ENCODE results near the gene YIPF3. TPM values are rescaled to one million over a fixed set of nuclear protein-coding genes. Genes with fewer than 3 reads are reported as not detected.

The YIPF3 gene
- total RNA-seq, 2 experiments from 2014 or later = 32.6 to 33.9 TPM

DNA sequence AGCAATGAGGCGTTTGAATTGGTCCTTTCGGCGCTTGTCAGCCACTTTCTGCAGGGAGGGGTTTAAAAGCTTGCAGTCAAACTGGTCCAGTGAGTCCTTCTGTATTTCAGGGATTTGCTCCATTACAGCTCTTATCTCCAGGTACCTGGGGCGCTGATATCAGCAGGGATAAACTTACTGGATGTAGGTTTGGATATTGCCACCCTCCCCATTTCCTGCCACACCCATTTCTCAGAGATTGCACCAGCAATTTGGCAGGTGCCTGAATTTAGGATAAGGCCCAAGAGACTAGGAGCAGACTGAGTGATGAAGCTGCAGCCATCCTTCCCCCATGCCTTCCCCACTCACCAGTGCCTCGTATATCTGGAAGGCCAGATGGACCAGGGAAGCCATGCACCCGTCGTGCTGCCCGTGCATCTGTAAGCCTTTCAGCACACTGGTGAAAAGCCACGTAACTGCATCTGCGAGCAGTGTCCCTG, 7.8 kb upstream of the YIPF3 start:
- CTCF ChIA-PET = interaction anchor here (2.5 kb wide), 1 partner anchor 18 kb away, joined by 9 read pairs; no protein-coding TSS in a partner anchor
- peaks cover 56% of the 10 kb centered on the region for H3K36me3 Mint-ChIP-seq (ENCODE audit: low read depth)

DNA sequence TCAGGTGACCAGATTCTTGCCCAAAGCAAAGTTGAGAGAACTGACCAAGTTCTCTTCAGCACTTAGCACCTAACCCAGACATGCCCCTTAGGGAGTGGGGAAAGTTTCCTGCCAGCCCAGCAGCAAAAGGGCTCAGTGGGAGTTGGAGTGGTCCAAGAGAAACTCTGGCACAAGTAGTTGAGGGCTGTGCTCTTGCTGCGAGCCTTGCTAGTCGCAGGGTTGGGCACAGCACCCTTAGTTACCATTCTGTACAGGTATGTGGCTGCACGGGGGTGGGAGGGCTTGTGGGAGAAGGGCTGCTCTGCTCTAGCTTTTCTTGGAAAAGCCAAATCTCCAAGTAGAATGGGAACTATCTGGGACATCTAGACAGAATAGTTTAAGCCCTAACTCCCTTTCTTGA, 6.6 kb upstream of the YIPF3 start:
- POLR2A ChIA-PET = interaction anchor here (1.1 to 7.7 kb wide), 4 partner anchors 8 to 51 kb away, joined by 4 to 91 read pairs (median 12); partner anchors contain the start of genes POLH and XPO5
- Mint-ChIP-seq H3K27me3 (no peaks in the 10 kb centered on the region), H3K4me1 (ENCODE audit: low read depth) (peaks cover 11% of the 10 kb centered on the region), H3K9me3 (no peaks in the 10 kb centered on the region), H3K27ac (no peak overlapping the region), H3K36me3 (ENCODE audit: low read depth) (peaks cover 51% of the 10 kb centered on the region), H3K4me3 (no peak overlapping the region)
- ATAC-seq (no peak), DNase-seq (no peak)
- intact Hi-C loops (cut with micrococcal nuclease) = no loop called here
- CTCF ChIA-PET = no interaction called here
- TF ChIP-seq, protein P1, sequence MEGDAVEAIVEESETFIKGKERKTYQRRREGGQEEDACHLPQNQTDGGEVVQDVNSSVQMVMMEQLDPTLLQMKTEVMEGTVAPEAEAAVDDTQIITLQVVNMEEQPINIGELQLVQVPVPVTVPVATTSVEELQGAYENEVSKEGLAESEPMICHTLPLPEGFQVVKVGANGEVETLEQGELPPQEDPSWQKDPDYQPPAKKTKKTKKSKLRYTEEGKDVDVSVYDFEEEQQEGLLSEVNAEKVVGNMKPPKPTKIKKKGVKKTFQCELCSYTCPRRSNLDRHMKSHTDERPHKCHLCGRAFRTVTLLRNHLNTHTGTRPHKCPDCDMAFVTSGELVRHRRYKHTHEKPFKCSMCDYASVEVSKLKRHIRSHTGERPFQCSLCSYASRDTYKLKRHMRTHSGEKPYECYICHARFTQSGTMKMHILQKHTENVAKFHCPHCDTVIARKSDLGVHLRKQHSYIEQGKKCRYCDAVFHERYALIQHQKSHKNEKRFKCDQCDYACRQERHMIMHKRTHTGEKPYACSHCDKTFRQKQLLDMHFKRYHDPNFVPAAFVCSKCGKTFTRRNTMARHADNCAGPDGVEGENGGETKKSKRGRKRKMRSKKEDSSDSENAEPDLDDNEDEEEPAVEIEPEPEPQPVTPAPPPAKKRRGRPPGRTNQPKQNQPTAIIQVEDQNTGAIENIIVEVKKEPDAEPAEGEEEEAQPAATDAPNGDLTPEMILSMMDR (IDR thresholded peaks at IDR 0.05) = no peak

More for the DNA sequence above, 7.8 kb upstream of the YIPF3 start:
- TF ChIP-seq, protein P1 (IDR thresholded peaks at IDR 0.05) = no peak
- no peaks in the 10 kb centered on the region for H3K27me3 Mint-ChIP-seq
- DNase-seq (no peak), ATAC-seq (no peak)
- no peaks in the 10 kb centered on the region for H3K9me3 Mint-ChIP-seq
- POLR2A ChIA-PET = interaction anchor here (1.2 to 5.1 kb wide), 4 partner anchors 10 to 50 kb away, joined by 3 to 20 read pairs (median 4); partner anchors contain the start of genes POLH and XPO5
- intact Hi-C loops (cut with micrococcal nuclease) = no loop called here
- H3K4me3 Mint-ChIP-seq = no peak overlapping the region
- H3K27ac Mint-ChIP-seq = no peak overlapping the region
- H3K4me1 Mint-ChIP-seq (ENCODE audit: low read depth) = peaks cover 11% of the 10 kb centered on the region

DNA sequence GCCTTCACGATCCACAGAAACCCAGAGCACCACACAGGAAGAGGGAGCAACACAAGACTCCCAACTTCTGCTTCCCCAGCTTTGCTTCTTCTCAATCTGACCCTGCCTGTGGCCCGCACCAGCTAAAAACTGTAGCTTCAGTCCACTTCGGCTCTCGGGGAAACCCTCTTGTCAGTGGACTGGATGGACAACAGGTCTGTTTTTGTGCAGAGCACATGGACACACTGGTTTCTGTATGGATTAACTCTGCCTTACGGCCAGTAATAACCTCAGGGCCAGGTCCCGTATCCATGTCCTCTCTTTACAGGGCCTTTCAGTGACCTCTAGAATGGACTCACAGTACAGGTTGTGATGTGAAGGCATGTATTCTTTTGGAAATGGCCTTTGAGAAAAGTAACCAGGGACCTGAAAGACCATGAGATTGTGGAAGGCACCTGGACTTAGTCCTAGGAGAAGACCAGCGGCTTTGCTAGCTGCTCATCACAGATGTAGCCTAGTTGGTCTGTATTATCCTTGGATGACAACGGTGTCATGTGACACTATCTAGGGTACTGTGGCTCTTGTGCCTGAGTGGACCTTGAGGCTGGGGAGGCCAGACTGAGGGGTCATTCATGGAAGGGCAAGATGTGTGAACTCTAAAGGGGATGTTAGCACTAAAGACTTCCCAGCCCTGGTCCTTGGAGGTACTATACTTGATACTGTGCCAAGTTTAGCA, 6.0 kb upstream of the YIPF3 start:
- ATAC-seq (no peak), DNase-seq (no peak)
- TF ChIP-seq, protein P1 (IDR thresholded peaks at IDR 0.05) = no peak
- H3K27ac Mint-ChIP-seq = peak overlapping the region; percentile 44
- ChIA-PET CTCF (interaction anchor here (1.1 to 1.3 kb wide), 2 partner anchors 19 to 86 kb away, joined by 3 to 4 read pairs; no protein-coding TSS in a partner anchor), POLR2A (interaction anchor here (0.7 to 8.0 kb wide), 7 partner anchors 9 to 52 kb away, joined by 3 to 91 read pairs (median 19); partner anchors contain the start of genes LRRC73, POLH and XPO5)
- intact Hi-C loops (cut with micrococcal nuclease) = no loop called here
- H3K9me3 Mint-ChIP-seq = no peaks in the 10 kb centered on the region
- H3K4me1 Mint-ChIP-seq (ENCODE audit: low read depth) = peaks cover 11% of the 10 kb centered on the region
- H3K4me3 Mint-ChIP-seq = no peak overlapping the region
- H3K36me3 Mint-ChIP-seq (ENCODE audit: low read depth) = peaks cover 46% of the 10 kb centered on the region
- H3K27me3 Mint-ChIP-seq = no peaks in the 10 kb centered on the region

DNA sequence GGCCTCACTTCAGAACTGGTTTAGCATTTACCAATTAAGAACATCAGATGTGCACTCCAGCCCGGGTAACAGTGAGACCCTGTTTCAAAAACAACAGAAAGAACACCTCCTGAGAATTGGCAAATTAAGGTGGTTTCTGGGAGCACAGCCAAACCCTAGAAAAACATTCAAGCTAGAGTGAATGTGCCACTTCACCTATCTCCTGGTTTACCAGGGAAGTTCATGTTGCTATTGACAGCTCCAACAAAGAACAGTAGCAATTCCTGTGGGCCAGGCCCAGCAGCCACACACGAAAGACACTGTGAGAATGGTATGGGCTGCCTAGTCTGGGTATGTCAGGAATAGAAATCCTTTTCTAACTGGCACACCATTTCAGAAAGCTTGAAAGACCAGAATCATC, 5.1 kb upstream of the YIPF3 start:
- ChIA-PET POLR2A (interaction anchor here (0.7 to 8.0 kb wide), 11 partner anchors 9 to 62 kb away, joined by 3 to 91 read pairs (median 7); partner anchors contain the start of genes LRRC73, POLH and XPO5), CTCF (interaction anchor here (1.1 to 1.7 kb wide), 3 partner anchors 15 to 87 kb away, joined by 3 to 9 read pairs (median 4); no protein-coding TSS in a partner anchor)
- peaks cover 11% of the 10 kb centered on the region for H3K4me1 Mint-ChIP-seq (ENCODE audit: low read depth)
- TF ChIP-seq, protein P1 (IDR thresholded peaks at IDR 0.05) = no peak
- ATAC-seq (no peak), DNase-seq (no peak)
- H3K27ac Mint-ChIP-seq = no peak overlapping the region
- no peaks in the 10 kb centered on the region for H3K9me3 Mint-ChIP-seq
- H3K27me3 Mint-ChIP-seq = no peaks in the 10 kb centered on the region
- H3K4me3 Mint-ChIP-seq = no peak overlapping the region
- peaks cover 39% of the 10 kb centered on the region for H3K36me3 Mint-ChIP-seq (ENCODE audit: low read depth)
- intact Hi-C loops (cut with micrococcal nuclease) = no loop called here

Measured in activated CD8-positive, alpha-beta T cell treated with anti-CD3 and anti-CD28 coated beads for 36 hours (primary cell).